ENCODE results near the gene IRAK2.
A peak's percentile ranks its signal among the peaks of the same experiment; 100 is the strongest.
"Not testable (repeated sequence)": the region's sequence is repeated elsewhere in the genome, so short reads cannot be mapped to it uniquely, and the experiment has no call there.

The IRAK2 gene

DNA sequence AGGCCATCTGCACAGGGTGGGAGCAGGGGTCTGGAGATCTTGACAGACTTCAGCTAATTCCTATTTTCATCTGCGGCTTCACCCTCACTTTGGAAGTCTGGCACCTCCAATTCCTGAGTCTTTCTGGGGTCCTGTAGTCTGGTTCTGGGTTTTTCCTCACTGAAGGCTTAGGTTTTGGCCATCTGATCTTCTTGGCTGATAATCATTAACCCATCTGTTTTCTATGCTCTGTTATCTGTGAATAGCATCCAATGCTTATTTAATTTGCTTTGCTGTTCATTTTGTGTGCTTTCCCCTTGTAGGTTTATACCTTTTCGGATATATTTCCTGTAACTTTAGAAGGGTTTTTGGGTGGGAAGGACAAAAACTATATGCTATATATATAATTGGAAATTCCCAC, 101.1 kb downstream of the IRAK2 start:
- DNase-seq (ENCODE audit: low read depth in 2 of 2): no peak

GRCh38 chr3:10266936-10267335, 102.2 kb downstream of the IRAK2 start:
- not testable (repeated sequence) for H3K4me3 ChIP-seq (replicated peaks in 1 of 2; ENCODE audit: low read depth in 2 of 2, low read length in 2 of 2); DNase-seq (ENCODE audit: low read depth in 2 of 2)

More for the DNA sequence above, 101.1 kb downstream of the IRAK2 start:
- no peak for TF ChIP-seq CTCF (IDR thresholded peaks at IDR 0.05; ENCODE audit: low read depth, low read length)
- H3K4me3 ChIP-seq (replicated peaks in 1 of 2; ENCODE audit: low read depth in 2 of 2, low read length in 2 of 2): no peak overlapping the region

DNA sequence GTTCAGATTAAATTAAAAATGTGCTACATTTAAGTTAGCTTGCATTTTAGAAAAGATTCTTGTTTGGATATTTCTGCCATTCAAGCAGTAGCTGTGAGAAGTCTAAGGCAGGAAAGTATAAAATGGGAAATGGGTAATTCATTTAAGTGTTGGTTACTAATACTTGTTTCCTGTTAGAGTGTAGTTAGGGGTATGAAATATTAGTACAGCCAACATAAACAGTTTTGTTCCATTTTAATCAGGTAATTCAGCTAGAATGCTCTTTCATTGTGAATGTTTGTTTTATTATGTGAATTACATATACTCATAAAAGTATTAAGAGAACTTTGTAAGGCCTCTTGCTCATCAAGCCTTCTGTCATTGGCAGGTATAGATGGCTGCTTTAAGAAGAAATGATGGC, 103.4 kb downstream of the IRAK2 start:
- TF ChIP-seq CTCF (IDR thresholded peaks at IDR 0.05; ENCODE audit: low read depth, low read length): no peak
- H3K4me3 ChIP-seq (replicated peaks in 1 of 2; ENCODE audit: low read depth in 2 of 2, low read length in 2 of 2): no peak overlapping the region
- no peak for DNase-seq (ENCODE audit: low read depth in 2 of 2)

GRCh38 chr3:10268930-10269329, 104.2 kb downstream of the IRAK2 start:
- H3K4me3 ChIP-seq (replicated peaks in 1 of 2; ENCODE audit: low read depth in 2 of 2, low read length in 2 of 2): no peak overlapping the region
- TF ChIP-seq CTCF (IDR thresholded peaks at IDR 0.05; ENCODE audit: low read depth, low read length): no peak
- no peak for DNase-seq (ENCODE audit: low read depth in 2 of 2)

DNA sequence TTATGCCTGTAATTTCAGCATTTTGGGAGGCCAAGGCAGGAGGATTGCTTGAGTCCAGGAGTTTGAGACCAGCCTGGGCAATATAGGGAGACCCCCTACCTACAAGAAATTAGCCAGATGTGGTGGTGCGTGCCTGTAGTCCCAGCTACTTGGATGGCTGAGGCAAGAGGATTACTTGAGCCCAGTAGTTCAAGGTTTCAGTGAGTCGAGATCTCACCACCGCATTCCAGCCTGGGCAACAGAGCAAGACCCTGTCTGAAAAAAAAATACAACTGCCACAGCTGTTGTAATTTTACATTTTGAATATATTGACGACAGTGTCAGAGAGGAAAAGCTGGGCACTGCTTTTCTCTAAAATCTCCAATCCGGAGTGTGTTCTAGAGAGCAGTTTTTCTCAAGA, 104.7 kb downstream of the IRAK2 start:
- H3K4me3 ChIP-seq (replicated peaks in 1 of 2; ENCODE audit: low read depth in 2 of 2, low read length in 2 of 2): no peak overlapping the region
- no peak for TF ChIP-seq CTCF (IDR thresholded peaks at IDR 0.05; ENCODE audit: low read depth, low read length)
- no peak for DNase-seq (ENCODE audit: low read depth in 2 of 2)

GRCh38 chr3:10272476-10272875, 107.8 kb downstream of the IRAK2 start:
- not testable (repeated sequence) for H3K4me3 ChIP-seq (replicated peaks in 1 of 2; ENCODE audit: low read depth in 2 of 2, low read length in 2 of 2); DNase-seq (ENCODE audit: low read depth in 2 of 2)

- no peak for TF ChIP-seq CTCF (IDR thresholded peaks at IDR 0.05; ENCODE audit: low read depth, low read length)
- H3K4me3 ChIP-seq (replicated peaks in 1 of 2; ENCODE audit: low read depth in 2 of 2, low read length in 2 of 2): no peak overlapping the region
- no peak for DNase-seq (ENCODE audit: low read depth in 2 of 2)
Observed at GRCh38 chr3:10272977-10273376, 108.3 kb downstream of the IRAK2 start.

DNA sequence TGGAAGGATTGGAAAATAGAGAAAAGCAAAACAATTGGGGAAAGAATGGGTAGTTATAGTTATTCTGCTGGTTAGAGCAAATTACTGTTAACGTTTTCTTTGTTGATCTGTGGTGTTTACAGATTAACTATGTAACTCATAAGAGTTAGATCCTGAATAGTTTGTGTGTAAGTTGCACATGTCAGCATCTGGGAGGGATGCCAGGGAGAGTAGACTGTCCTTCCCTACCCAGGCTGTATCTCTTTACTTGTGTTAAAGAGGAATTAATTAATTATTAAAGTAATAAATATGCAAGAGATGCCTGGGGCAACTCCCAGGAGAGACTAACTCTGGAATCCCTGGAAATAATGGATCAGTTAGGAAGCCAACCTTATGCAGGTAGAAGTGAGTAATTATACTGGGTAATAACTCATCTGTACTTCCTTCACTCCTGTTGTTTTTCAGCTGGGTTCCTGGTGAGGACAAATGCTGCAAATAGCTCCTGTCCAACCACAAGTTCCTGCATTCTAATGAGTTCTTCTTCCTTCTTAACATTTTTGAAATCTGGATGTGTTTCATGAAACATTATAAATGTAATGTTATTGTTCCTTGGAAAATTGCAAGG, 109.1 kb downstream of the IRAK2 start:
- H3K4me3 ChIP-seq (replicated peaks in 1 of 2; ENCODE audit: low read depth in 2 of 2, low read length in 2 of 2): no peak overlapping the region
- peak in 1 of 2 donors; percentile 41 for DNase-seq (ENCODE audit: low read depth in 2 of 2)
- no peak for TF ChIP-seq CTCF (IDR thresholded peaks at IDR 0.05; ENCODE audit: low read depth, low read length)
